Activated naive CD8-positive, alpha-beta T cell treated with anti-CD3 and anti-CD28 coated beads, Interleukin-2, amount 50 U/mL, for 16 hours (primary cell): Measurements from ENCODE around the gene SCAMP4.

ENCODE experiments used
- DNase-seq: peaks from one replicate; pipeline ENCODE4 v3.0.0-alpha.2; 2020; ENCODE audit warnings: low read depth, low spot score

Gene SCAMP4

GRCh38 chr19:1905110-1905862 is at the start of gene SCAMP4, which contains the start of gene ADAT3:
TSS of gene SCAMP4 (plus strand) at chr19:1905399. CDS start at chr19:1915020, 9,621 bp downstream.
TSS of gene ADAT3 (plus strand) at chr19:1905399. CDS start at chr19:1912048, 6,649 bp downstream.
- DNase-seq, result peak; percentile 98

- DNase-seq, result no peak
These were observed 49.4 kb upstream of the SCAMP4 start for GRCh38 chr19:1855828-1856255.

- DNase-seq, result no peak
These were observed 48.9 kb upstream of the SCAMP4 start for GRCh38 chr19:1856345-1856697.

- DNase-seq, result no peak
These were observed 48.2 kb upstream of the SCAMP4 start for GRCh38 chr19:1856698-1857603.

GRCh38 chr19:1857648-1858326 is 47.4 kb upstream of the SCAMP4 start:
- no peak for DNase-seq

- no peak for DNase-seq
These were observed 46.7 kb upstream of the SCAMP4 start for GRCh38 chr19:1858412-1859081.

GRCh38 chr19:1859331-1859781 is 45.8 kb upstream of the SCAMP4 start:
- DNase-seq, result no peak

- no peak for DNase-seq
These were observed 45.0 kb upstream of the SCAMP4 start for GRCh38 chr19:1860042-1860775.

GRCh38 chr19:1860821-1861598 is 44.2 kb upstream of the SCAMP4 start:
- DNase-seq, result no peak

- DNase-seq, result no peak
These were observed 43.6 kb upstream of the SCAMP4 start for GRCh38 chr19:1861599-1862031.

GRCh38 chr19:1862068-1862423 is 43.2 kb upstream of the SCAMP4 start:
- no peak for DNase-seq

- DNase-seq, result no peak
These were observed 42.5 kb upstream of the SCAMP4 start for GRCh38 chr19:1862424-1863327.

- no peak for DNase-seq
These were observed 41.9 kb upstream of the SCAMP4 start, which contains the start of gene KLF16 for GRCh38 chr19:1863328-1863637. TSS of gene KLF16 (minus strand) at chr19:1863579. CDS start at chr19:1863497, 82 bp downstream.

- DNase-seq, result peak; percentile 84
These were observed 41.3 kb upstream of the SCAMP4 start for GRCh38 chr19:1863638-1864479.

- DNase-seq, result no peak
These were observed 40.6 kb upstream of the SCAMP4 start for GRCh38 chr19:1864480-1865171.

GRCh38 chr19:1865172-1866010 is 39.8 kb upstream of the SCAMP4 start:
- no peak for DNase-seq
